Islet precursor cell (in vitro differentiated cells): ENCODE measurements around the gene GXYLT2.

Experiments
- DNase-seq: peaks from one replicate; pipeline ENCODE4 v3.0.0-alpha.2; 2018

GXYLT2 gene

GRCh38 chr3:72887705-72888545, at the start of gene GXYLT2:
Gene GXYLT2, plus strand, starts transcription at chr3:72888046. Its CDS starts 188 bp downstream, at chr3:72888234.
- peak; percentile 92 for DNase-seq

DNA sequence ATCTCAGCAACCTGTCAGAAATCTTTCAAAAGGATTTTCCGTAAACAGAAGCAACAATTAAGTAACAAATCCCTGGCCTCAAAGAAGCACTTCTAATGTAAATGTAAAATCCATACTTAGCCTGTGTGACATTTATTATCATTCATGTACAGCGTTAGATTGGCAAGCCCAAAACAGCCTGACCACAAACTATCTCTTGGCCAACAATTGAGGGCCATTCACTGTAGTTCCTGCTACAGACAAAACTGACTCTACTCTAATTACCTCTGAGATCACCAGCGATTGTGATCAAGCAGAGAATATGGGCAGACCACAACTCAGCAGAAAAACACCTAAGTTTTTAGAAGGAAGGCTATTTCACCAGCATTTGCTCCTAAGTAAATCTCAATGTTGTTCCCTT, 48.8 kb upstream of the GXYLT2 start:
- no peak for DNase-seq

GRCh38 chr3:72844436-72844993, 43.3 kb upstream of the GXYLT2 start:
- DNase-seq: no peak

DNA sequence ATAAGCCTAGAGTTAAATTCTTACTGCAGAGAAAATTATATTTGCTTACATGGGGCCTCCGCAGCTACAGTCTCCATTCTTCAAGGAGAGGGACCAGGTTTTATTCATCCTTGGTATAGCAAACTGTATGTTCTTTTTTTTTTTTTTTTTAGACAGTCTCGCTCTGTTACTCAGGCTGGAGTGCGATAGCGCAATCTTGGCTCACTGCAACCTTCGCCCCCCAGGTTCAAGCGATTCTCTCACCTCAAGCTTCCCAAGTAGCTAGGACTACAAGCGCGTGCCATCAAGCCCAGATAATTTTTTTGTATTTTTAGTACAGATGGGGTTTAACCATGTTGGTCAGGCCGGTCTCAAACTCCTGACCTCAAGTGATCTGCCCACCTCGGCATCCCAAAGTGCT, 41.7 kb upstream of the GXYLT2 start:
- DNase-seq: no peak

DNA sequence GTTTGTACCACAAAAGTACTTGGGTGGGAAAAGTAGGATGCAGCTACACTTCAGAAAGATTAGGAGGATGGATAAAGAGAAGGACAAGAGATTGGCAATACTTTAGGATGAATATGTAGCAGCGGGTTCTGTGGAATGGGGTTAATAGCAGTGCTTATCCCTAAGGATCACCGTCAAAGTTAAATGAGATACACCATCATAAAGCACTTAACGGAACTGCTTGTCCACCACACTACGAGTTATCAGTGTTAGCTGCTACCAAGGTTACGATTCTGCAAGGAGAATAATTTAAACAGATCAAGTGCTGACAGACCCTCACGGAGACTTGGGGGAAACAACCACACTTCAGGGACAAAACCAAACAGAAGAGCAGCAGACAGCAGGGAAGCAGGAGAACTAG, 40.6 kb upstream of the GXYLT2 start:
- no peak for DNase-seq

GRCh38 chr3:72847751-72848702, 39.8 kb upstream of the GXYLT2 start, which contains the start of gene SHQ1:
Gene SHQ1, minus strand, starts transcription at chr3:72848445. Its CDS starts 105 bp downstream, at chr3:72848340.
- peak; percentile 96 for DNase-seq

GRCh38 chr3:72848703-72849081, 39.2 kb upstream of the GXYLT2 start:
- DNase-seq: no peak

- no peak for DNase-seq
Measured at GRCh38 chr3:72855001-72855400, 32.8 kb upstream of the GXYLT2 start.

DNA sequence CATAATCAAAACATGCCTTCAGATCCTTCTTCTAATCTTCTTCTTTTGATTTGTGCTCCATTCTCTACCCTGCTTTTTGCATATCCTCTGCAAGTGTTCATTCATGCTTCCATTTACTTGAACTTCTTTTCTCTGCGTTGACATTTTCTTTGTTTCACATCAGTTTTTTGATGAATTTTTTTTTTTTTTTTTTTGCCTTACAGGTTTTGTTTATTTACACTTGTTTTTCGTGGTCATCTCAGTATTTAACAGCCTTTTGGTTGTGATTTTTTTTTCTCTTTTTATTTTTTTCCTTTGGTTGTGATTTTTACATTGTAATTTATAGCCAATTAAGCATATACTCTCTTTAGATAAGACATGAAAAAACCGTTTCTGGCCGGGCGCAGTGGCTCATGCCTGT, 27.8 kb upstream of the GXYLT2 start:
- no peak for DNase-seq

GRCh38 chr3:72860846-72861245, 27.0 kb upstream of the GXYLT2 start:
- no peak for DNase-seq

GRCh38 chr3:72862314-72863090, 25.3 kb upstream of the GXYLT2 start:
- no peak for DNase-seq

DNA sequence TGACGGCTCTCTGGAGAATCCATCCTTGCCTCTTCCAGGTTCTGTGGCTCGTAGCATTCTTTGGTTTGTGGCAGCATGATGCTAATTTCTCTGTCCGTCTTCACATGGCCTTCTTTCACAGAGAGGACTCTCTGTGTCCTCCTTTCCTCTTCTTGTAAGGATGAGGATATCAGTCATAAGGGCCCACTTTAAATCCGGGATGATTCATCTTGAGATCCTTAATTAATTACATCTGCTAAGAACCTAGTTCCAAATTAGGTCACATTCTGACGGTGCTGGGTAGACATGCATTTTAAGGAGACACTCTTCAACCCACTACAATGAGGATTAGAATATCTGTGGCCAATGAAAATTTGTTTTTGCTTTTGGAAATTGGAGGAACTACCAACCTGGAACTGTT, 15.7 kb upstream of the GXYLT2 start:
- DNase-seq: no peak

DNA sequence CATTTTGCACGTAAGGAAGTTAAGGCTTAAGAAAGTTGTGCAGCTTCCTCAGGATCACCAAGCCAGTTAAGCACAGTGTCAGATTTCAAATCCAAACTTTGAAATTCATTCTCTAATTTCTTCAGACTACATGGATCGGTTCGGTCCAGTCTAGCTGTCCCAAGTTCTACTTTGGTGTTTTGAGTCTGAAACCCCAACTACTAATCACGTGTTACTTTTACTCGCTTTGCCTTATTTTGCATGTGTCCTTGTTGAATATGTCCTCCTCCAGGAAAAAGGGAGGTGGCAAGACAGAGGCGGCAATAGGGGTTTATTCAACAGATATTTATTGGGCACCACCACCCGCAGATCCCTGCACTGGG, 522 bp upstream of the GXYLT2 start:
- no peak for DNase-seq

- DNase-seq: peak; percentile 75
Measured at GRCh38 chr3:72888546-72889309, 882 bp downstream of the GXYLT2 start.

GRCh38 chr3:72889310-72890165, 1.7 kb downstream of the GXYLT2 start:
- DNase-seq: no peak

DNA sequence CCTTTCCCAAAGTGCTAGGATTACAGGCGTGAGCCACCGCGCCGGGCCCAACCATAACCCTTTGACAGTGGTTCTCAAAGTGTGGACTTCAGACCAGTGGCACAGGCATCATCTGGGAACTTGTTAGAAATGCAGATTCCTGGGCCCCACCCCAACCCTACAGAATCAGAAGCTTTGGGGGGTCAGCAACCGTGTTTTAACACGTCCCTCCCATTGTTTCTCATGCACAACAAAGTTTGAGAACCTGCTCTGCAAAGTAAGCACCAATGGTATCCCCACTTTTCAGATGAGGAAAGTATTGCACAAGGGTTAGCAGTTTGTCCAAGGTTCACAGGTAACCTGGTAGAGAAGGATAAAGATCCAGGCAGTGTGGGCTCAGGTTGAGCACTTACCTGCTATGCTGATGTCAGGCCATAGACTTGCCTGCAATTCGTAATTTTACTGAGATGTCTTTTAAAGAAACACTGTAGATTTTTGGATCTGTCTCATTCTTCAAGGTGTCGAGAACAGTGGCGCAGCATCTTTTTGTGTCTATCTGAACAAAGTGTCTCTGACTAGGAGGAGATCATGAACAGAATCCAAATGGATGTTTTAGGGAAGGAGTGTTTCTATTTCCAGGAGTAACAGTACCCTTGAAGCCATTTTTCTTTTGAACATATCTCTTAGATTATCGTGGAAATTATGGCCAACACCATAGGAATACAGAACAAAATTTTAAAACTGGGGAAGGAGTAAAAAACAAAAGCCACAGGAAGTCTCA, 2.5 kb downstream of the GXYLT2 start:
- DNase-seq: no peak

DNA sequence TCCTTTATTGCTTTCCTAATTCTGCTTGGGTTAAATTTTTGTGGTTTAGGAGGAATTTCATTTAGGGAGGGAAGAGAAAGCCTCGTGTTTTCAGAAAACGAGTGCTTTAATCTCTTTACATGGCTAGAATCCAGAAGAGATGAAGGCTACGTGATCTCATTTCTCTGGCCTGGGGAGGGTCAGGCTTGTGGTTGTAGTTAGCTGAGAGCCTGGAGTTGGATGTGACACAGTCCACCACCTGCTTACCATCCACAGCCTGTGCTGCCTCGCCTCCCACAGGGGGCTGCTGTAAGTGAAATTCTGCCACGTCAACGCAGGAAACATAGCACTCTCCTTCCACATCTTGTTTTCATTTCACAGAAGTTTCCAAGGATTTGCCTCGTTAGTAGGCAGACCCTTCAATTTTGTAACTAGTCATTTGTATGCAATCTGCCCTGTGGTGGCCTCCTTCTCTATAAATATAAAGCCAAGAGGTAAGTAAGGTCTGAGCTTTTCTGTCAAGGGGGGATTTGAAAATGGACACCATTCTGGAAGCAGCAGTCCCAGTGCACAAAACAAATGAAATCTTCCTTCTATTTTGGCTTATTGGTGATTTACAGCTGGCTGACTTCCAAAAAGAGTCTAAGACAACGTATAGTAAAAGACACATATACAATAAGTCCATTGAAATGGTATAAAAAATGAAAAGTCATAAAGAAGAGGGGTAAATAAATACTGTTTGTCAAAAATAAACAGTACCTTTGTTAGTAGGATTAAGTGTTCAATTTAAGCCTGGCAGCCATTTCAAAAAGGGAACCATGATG, 3.4 kb downstream of the GXYLT2 start:
- peak; percentile 90 for DNase-seq

DNA sequence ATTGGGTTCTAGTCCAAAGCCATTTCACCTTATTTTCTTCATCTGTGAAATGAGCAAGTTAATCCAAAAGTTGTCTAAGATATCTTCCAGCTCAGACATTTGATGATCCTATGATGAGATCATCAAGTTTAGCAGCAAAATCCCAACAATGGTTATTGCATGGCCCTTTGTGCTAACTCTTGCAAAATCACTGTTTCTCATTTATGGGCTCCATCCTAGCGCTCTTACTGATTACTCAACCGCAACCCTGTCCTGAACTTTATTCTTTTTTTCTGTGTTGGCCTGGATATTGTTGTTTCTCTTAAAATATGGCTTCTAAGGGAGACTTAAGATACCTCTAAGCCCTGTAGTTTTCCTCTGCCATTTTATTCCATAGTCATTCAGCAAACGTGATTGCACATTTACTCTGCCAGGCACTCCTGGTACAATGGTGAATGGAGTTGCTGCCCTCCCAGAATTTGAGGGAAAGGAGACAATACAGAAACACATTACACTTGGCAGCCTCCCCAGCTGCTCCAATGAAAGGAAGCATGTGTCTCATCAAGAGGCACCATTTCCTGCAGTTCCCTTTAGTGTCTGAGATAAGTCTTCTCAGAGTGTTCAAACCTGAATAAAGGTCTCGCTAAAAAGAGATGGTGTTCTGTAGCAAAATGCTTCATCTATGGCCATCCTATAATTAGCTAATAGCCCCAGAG, 4.4 kb downstream of the GXYLT2 start:
- no peak for DNase-seq

- peak; percentile 63 for DNase-seq
Measured at GRCh38 chr3:72892870-72893269, 5.0 kb downstream of the GXYLT2 start.
